A673 (cell line): ENCODE data around the gene CD6. TPM values are rescaled to one million over a fixed set of nuclear protein-coding genes. Genes with fewer than 3 reads are reported as not detected.

Source experiments
- BruUV-seq: library from RNA; stranded (reverse); fragments of 400-500 nt; replicated peaks from 2 replicates; lab custom pipeline; 2021; lab: Mats Ljungman, UMichigan
- CTCF ChIA-PET: fragments of 300-600 bp; sonication (Branson Sonifier 250); formaldehyde crosslinking; loops from one replicate; lab custom pipeline; 2022; ENCODE audit warnings: antibody characterized with exemption; lab: Charles Lee
- POLR2A ChIA-PET: fragments of 300-600 bp; sonication (Branson Sonifier 250); formaldehyde crosslinking; loops from one replicate; lab custom pipeline; 2022; ENCODE audit warnings: antibody characterized with exemption; ENCODE audit not compliant: low non-redundant PET; lab: Charles Lee
- DNase-seq: peaks from one replicate; pipeline ENCODE4 v3.0.0-alpha.2; 2015; ENCODE audit warnings: low spot score
- H3K27ac ChIP-seq: fragments of 200-600 bp; sonication (generic); 2 replicates; pipeline ENCODE4 v1.5.1; 2016; ENCODE audit warnings: mixed run types, low read depth, mild to moderate bottlenecking, mixed read lengths, antibody characterized with exemption, low read length; ENCODE audit not compliant: poor library complexity, severe bottlenecking
- H3K27me3 ChIP-seq: fragments of 200-600 bp; sonication (generic); replicated peaks from 2 replicates; pipeline ENCODE4 v1.6.1; 2017; ENCODE audit warnings: mixed run types, low read depth, mild to moderate bottlenecking, mixed read lengths, antibody characterized with exemption, low read length; ENCODE audit not compliant: insufficient read depth, poor library complexity
- H3K36me3 ChIP-seq: fragments of 200-600 bp; sonication (generic); 2 replicates; pipeline ENCODE4 v1.6.1; 2016; ENCODE audit warnings: mixed run types, mild to moderate bottlenecking, mixed read lengths, antibody characterized with exemption, low read length; ENCODE audit not compliant: insufficient read depth, poor library complexity, severe bottlenecking
- H3K4me1 ChIP-seq: fragments of 200-600 bp; sonication (generic); 2 replicates; pipeline ENCODE4 v1.6.1; 2017; ENCODE audit warnings: mixed run types, mild to moderate bottlenecking, mixed read lengths, antibody characterized with exemption, low read length; ENCODE audit not compliant: insufficient read depth, poor library complexity, severe bottlenecking
- H3K4me3 ChIP-seq: fragments of 200-600 bp; sonication (generic); 2 replicates; pipeline ENCODE4 v1.5.1; 2016; ENCODE audit warnings: low read depth, mixed run types, mild to moderate bottlenecking, mixed read lengths, low read length; ENCODE audit not compliant: poor library complexity, severe bottlenecking
- H3K9me3 ChIP-seq: fragments of 200-600 bp; sonication (generic); 2 replicates; pipeline ENCODE4 v1.6.1; 2016; ENCODE audit warnings: mixed run types, low read depth, mild to moderate bottlenecking, mixed read lengths, antibody characterized with exemption, low read length; ENCODE audit not compliant: poor library complexity, severe bottlenecking
- EZH2 ChIP-seq: fragments of 200-600 bp; sonication (generic); IDR thresholded peaks from 2 replicates; pipeline ENCODE4 v1.6.1; 2017; ENCODE audit warnings: borderline replicate concordance, low read depth, mild to moderate bottlenecking, mixed read lengths, antibody characterized with exemption, low read length; ENCODE audit not compliant: poor library complexity, severe bottlenecking
- intact Hi-C: fragments of 100-400 bp; cut with micrococcal nuclease; formaldehyde crosslinking; loops from one replicate; pipeline ENCODE4 v1.10.0; 2022; ENCODE audit not compliant: unreplicated experiment
- total RNA-seq: library from RNA; stranded (reverse); gene quantifications from 2 replicates; pipeline ENCODE4 v1.2.3, GENCODE V29; 2021
- TF ChIP-seq, protein P1 (sequence below): fragments of 300-800, 200-600 bp; sonication (generic); conservative IDR thresholded peaks from 2 replicates; pipeline ENCODE4 v1.5.1; 2017; ENCODE audit warnings: low read depth, mild to moderate bottlenecking, antibody characterized with exemption, low read length, moderate library complexity, mixed read lengths

The CD6 gene
- total RNA-seq, 1 experiment from 2014 or later = not detected

- intact Hi-C loops = no loop called here
- H3K27ac ChIP-seq = no peak overlapping the region
- no peaks in the 10 kb centered on the region for H3K36me3 ChIP-seq
- H3K9me3 ChIP-seq = no peaks in the 10 kb centered on the region
- POLR2A ChIA-PET = no interaction called here
- no peak overlapping the region for H3K4me3 ChIP-seq
- H3K4me1 ChIP-seq = no peaks in the 10 kb centered on the region
- CTCF ChIA-PET = no interaction called here
- TF ChIP-seq EZH2 = no peak
- TF ChIP-seq, protein P1, sequence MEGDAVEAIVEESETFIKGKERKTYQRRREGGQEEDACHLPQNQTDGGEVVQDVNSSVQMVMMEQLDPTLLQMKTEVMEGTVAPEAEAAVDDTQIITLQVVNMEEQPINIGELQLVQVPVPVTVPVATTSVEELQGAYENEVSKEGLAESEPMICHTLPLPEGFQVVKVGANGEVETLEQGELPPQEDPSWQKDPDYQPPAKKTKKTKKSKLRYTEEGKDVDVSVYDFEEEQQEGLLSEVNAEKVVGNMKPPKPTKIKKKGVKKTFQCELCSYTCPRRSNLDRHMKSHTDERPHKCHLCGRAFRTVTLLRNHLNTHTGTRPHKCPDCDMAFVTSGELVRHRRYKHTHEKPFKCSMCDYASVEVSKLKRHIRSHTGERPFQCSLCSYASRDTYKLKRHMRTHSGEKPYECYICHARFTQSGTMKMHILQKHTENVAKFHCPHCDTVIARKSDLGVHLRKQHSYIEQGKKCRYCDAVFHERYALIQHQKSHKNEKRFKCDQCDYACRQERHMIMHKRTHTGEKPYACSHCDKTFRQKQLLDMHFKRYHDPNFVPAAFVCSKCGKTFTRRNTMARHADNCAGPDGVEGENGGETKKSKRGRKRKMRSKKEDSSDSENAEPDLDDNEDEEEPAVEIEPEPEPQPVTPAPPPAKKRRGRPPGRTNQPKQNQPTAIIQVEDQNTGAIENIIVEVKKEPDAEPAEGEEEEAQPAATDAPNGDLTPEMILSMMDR = no peak
- no peak for DNase-seq
- no peaks in the 10 kb centered on the region for H3K27me3 ChIP-seq
- BruUV-seq = no TSS peak
Observed at GRCh38 chr11:61049859-61050258, 78.4 kb downstream of the CD6 start.

DNA sequence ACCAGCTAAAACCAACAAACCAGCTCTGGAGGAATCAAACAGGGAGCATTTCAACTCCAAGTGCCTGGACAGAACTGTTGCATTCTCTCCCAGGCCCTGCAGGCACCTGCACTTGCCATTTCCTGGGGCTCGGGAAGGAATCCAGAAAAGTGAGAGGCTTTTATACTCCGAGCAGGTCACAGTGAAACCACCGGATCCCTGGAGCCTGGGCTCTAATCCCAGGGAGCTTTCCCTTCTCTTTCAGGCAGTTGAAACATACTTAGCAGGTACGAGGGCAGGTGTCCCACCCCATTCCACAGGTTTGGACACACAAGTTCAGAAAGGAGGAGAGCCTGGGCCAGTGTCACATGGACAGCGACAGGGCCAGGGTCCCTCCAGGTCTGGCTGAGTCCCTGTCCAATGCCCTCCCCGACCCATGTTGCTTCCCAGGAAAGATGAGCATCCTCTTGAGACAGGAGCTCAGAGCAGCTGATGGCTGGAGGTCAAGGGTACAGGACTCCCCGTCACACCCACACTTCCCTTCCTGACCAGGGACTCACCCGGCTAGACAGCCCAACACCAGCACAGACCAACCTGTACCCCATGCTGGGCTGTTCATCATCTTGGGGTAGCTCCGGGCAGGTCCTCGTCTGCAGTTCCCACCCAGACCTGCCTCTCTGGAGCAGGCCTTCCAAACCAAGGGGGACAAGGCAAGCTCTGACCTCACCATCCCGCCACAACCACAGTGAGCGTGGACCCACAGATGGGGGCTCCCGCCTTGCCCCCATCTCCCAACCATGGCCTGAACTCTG, 80.9 kb downstream of the CD6 start:
- ChIA-PET POLR2A (no interaction called here), CTCF (no interaction called here)
- DNase-seq = no peak
- no TSS peak for BruUV-seq
- no peak overlapping the region for H3K4me3 ChIP-seq
- H3K36me3 ChIP-seq = no peaks in the 10 kb centered on the region
- no peak overlapping the region for H3K27ac ChIP-seq
- no peaks in the 10 kb centered on the region for H3K9me3 ChIP-seq
- no peaks in the 10 kb centered on the region for H3K27me3 ChIP-seq
- TF ChIP-seq, protein P1 = no peak
- TF ChIP-seq EZH2 = no peak
- no peaks in the 10 kb centered on the region for H3K4me1 ChIP-seq
- intact Hi-C loops = no loop called here

- no TSS peak for BruUV-seq
- no peak for DNase-seq
- no peaks in the 10 kb centered on the region for H3K9me3 ChIP-seq
- no peaks in the 10 kb centered on the region for H3K27me3 ChIP-seq
- TF ChIP-seq, protein P1 = no peak
- CTCF ChIA-PET = no interaction called here
- no peaks in the 10 kb centered on the region for H3K4me1 ChIP-seq
- H3K27ac ChIP-seq = no peak overlapping the region
- POLR2A ChIA-PET = no interaction called here
- H3K36me3 ChIP-seq = no peaks in the 10 kb centered on the region
- H3K4me3 ChIP-seq = no peak overlapping the region
- intact Hi-C loops = no loop called here
Observed at GRCh38 chr11:61053191-61053590, 81.7 kb downstream of the CD6 start.
